HG03159 (cell line): ENCODE results near the gene ZNF862.

Experiments
- ATAC-seq: cut with Tn5 transposase; IDR thresholded peaks from one replicate; pipeline ENCODE4 v1.9.1; 2021; ENCODE audit warnings: mild to moderate bottlenecking, moderate library complexity; ENCODE audit not compliant: unreplicated experiment

Gene ZNF862

GRCh38 chr7:149809215-149809614 lies 29.0 kb upstream of the ZNF862 start:
- no peak for ATAC-seq

GRCh38 chr7:149811221-149811620 lies 27.0 kb upstream of the ZNF862 start:
- ATAC-seq: no peak

GRCh38 chr7:149811831-149812490 lies 26.2 kb upstream of the ZNF862 start:
- no peak for ATAC-seq

- ATAC-seq: no peak
These were observed 24.7 kb upstream of the ZNF862 start for GRCh38 chr7:149813254-149814035.

- ATAC-seq: no peak
These were observed 23.7 kb upstream of the ZNF862 start for GRCh38 chr7:149814494-149814893.

- no peak for ATAC-seq
These were observed 23.1 kb upstream of the ZNF862 start for GRCh38 chr7:149815121-149815520.

- ATAC-seq: no peak
These were observed 22.4 kb upstream of the ZNF862 start for GRCh38 chr7:149815661-149816266.

- no peak for ATAC-seq
These were observed 21.9 kb upstream of the ZNF862 start for GRCh38 chr7:149816267-149816751.

GRCh38 chr7:149816794-149817193 lies 21.4 kb upstream of the ZNF862 start:
- no peak for ATAC-seq

- no peak for ATAC-seq
These were observed 20.8 kb upstream of the ZNF862 start for GRCh38 chr7:149817301-149817771.

GRCh38 chr7:149817836-149818535 lies 20.2 kb upstream of the ZNF862 start:
- no peak for ATAC-seq

- ATAC-seq: no peak
These were observed 19.7 kb upstream of the ZNF862 start for GRCh38 chr7:149818536-149818840.

GRCh38 chr7:149819141-149819960 lies 18.8 kb upstream of the ZNF862 start:
- ATAC-seq: no peak

- ATAC-seq: no peak
These were observed 18.2 kb upstream of the ZNF862 start for GRCh38 chr7:149819961-149820340.

GRCh38 chr7:149820622-149821190 lies 17.5 kb upstream of the ZNF862 start:
- ATAC-seq: no peak

GRCh38 chr7:149821191-149822148 lies 16.7 kb upstream of the ZNF862 start:
- no peak for ATAC-seq

GRCh38 chr7:149822353-149822943 lies 15.7 kb upstream of the ZNF862 start:
- ATAC-seq: no peak

- no peak for ATAC-seq
These were observed 15.0 kb upstream of the ZNF862 start for GRCh38 chr7:149823191-149823630.
